ENCODE results near the gene ZBTB20. TPM values are rescaled to one million over a fixed set of nuclear protein-coding genes. Genes with fewer than 3 reads are reported as not detected.

ZBTB20 gene
- total RNA-seq, 1 experiment from 2014 or later = 1.6 TPM

- H3K36me3 ChIP-seq (ENCODE audit: insufficient read depth, low read length) = no peaks in the 10 kb centered on the region
- H3K27ac ChIP-seq (ENCODE audit: low read length) = no peak overlapping the region
- H3K4me1 ChIP-seq (ENCODE audit: low read length) = peaks cover 15% of the 10 kb centered on the region
- H2AFZ ChIP-seq (ENCODE audit: low read length) = 0 out of 2 replicates have a peak overlapping the region, but pooled peaks have one; percentile 7
- H3K9me2 ChIP-seq (replicated peaks; ENCODE audit: insufficient read depth, low read length) = no peaks in the 10 kb centered on the region
- peak overlapping the region; percentile 22 for H3K4me2 ChIP-seq (ENCODE audit: low read depth, low read length, poor library complexity, severe bottlenecking)
- no peak for DNase-seq
- no peaks in the 10 kb centered on the region for H3K79me2 ChIP-seq (ENCODE audit: low read length)
- H3K27me3 ChIP-seq (ENCODE audit: low read length) = no peaks in the 10 kb centered on the region
- H3K4me3 ChIP-seq (ENCODE audit: low read length) = no peak overlapping the region
- no peaks in the 10 kb centered on the region for H3K9me3 ChIP-seq (ENCODE audit: low read length)
- no peaks in the 10 kb centered on the region for H4K20me1 ChIP-seq (ENCODE audit: insufficient read depth, low read depth, low read length)
- no peak overlapping the region for H3K9ac ChIP-seq (ENCODE audit: low read length)
These were observed 813.7 kb downstream of the ZBTB20 start for GRCh38 chr3:114333180-114333922.

GRCh38 chr3:114332342-114333179, 814.5 kb downstream of the ZBTB20 start:
- peak overlapping the region; percentile 22 for H3K4me2 ChIP-seq (ENCODE audit: low read depth, low read length, poor library complexity, severe bottlenecking)
- no peak overlapping the region for H3K4me3 ChIP-seq (ENCODE audit: low read length)
- H3K36me3 ChIP-seq (ENCODE audit: insufficient read depth, low read length) = no peaks in the 10 kb centered on the region
- H3K9me2 ChIP-seq (replicated peaks; ENCODE audit: insufficient read depth, low read length) = no peaks in the 10 kb centered on the region
- H3K4me1 ChIP-seq (ENCODE audit: low read length) = peaks cover 15% of the 10 kb centered on the region
- no peaks in the 10 kb centered on the region for H4K20me1 ChIP-seq (ENCODE audit: insufficient read depth, low read depth, low read length)
- DNase-seq = no peak
- 0 out of 2 replicates have a peak overlapping the region, but pooled peaks have one; percentile 7 for H2AFZ ChIP-seq (ENCODE audit: low read length)
- H3K27me3 ChIP-seq (ENCODE audit: low read length) = no peaks in the 10 kb centered on the region
- no peak overlapping the region for H3K27ac ChIP-seq (ENCODE audit: low read length)
- no peak overlapping the region for H3K9ac ChIP-seq (ENCODE audit: low read length)
- no peaks in the 10 kb centered on the region for H3K79me2 ChIP-seq (ENCODE audit: low read length)
- H3K9me3 ChIP-seq (ENCODE audit: low read length) = no peaks in the 10 kb centered on the region

GRCh38 chr3:114331710-114332109, 815.4 kb downstream of the ZBTB20 start:
- H3K36me3 ChIP-seq (ENCODE audit: insufficient read depth, low read length) = no peaks in the 10 kb centered on the region
- no peaks in the 10 kb centered on the region for H4K20me1 ChIP-seq (ENCODE audit: insufficient read depth, low read depth, low read length)
- DNase-seq = no peak
- peaks cover 15% of the 10 kb centered on the region for H3K4me1 ChIP-seq (ENCODE audit: low read length)
- no peaks in the 10 kb centered on the region for H3K79me2 ChIP-seq (ENCODE audit: low read length)
- H3K4me2 ChIP-seq (ENCODE audit: low read depth, low read length, poor library complexity, severe bottlenecking) = no peak overlapping the region
- no peaks in the 10 kb centered on the region for H3K9me3 ChIP-seq (ENCODE audit: low read length)
- no peak overlapping the region for H3K9ac ChIP-seq (ENCODE audit: low read length)
- no peaks in the 10 kb centered on the region for H3K9me2 ChIP-seq (replicated peaks; ENCODE audit: insufficient read depth, low read length)
- no peak overlapping the region for H3K4me3 ChIP-seq (ENCODE audit: low read length)
- no peak overlapping the region for H3K27ac ChIP-seq (ENCODE audit: low read length)
- no peak overlapping the region for H2AFZ ChIP-seq (ENCODE audit: low read length)
- H3K27me3 ChIP-seq (ENCODE audit: low read length) = no peaks in the 10 kb centered on the region

- Histone ChIP-seq H2AFZ (ENCODE audit: low read length) (no peak overlapping the region), H3K9me2 (replicated peaks; ENCODE audit: insufficient read depth, low read length) (no peaks in the 10 kb centered on the region), H3K27me3 (ENCODE audit: low read length) (no peaks in the 10 kb centered on the region), H3K79me2 (ENCODE audit: low read length) (no peaks in the 10 kb centered on the region), H3K9ac (ENCODE audit: low read length) (no peak overlapping the region), H4K20me1 (ENCODE audit: insufficient read depth, low read depth, low read length) (no peaks in the 10 kb centered on the region), H3K4me2 (ENCODE audit: low read depth, low read length, poor library complexity, severe bottlenecking) (no peak overlapping the region), H3K36me3 (ENCODE audit: insufficient read depth, low read length) (no peaks in the 10 kb centered on the region), H3K4me1 (ENCODE audit: low read length) (peaks cover 15% of the 10 kb centered on the region), H3K4me3 (ENCODE audit: low read length) (no peak overlapping the region), H3K9me3 (ENCODE audit: low read length) (no peaks in the 10 kb centered on the region), H3K27ac (ENCODE audit: low read length) (no peak overlapping the region)
- no peak for DNase-seq
These were observed 816.1 kb downstream of the ZBTB20 start for GRCh38 chr3:114331007-114331406.

- Histone ChIP-seq H3K79me2 (ENCODE audit: low read length) (no peaks in the 10 kb centered on the region), H3K4me2 (ENCODE audit: low read depth, low read length, poor library complexity, severe bottlenecking) (no peak overlapping the region), H3K36me3 (ENCODE audit: insufficient read depth, low read length) (no peaks in the 10 kb centered on the region), H4K20me1 (ENCODE audit: insufficient read depth, low read depth, low read length) (no peaks in the 10 kb centered on the region), H3K9me2 (replicated peaks; ENCODE audit: insufficient read depth, low read length) (no peaks in the 10 kb centered on the region), H3K4me3 (ENCODE audit: low read length) (no peak overlapping the region), H3K27me3 (ENCODE audit: low read length) (no peaks in the 10 kb centered on the region), H3K9ac (ENCODE audit: low read length) (no peak overlapping the region), H2AFZ (ENCODE audit: low read length) (no peak overlapping the region), H3K27ac (ENCODE audit: low read length) (no peak overlapping the region), H3K9me3 (ENCODE audit: low read length) (no peaks in the 10 kb centered on the region), H3K4me1 (ENCODE audit: low read length) (peaks cover 20% of the 10 kb centered on the region)
- DNase-seq = no peak
These were observed 817.3 kb downstream of the ZBTB20 start for GRCh38 chr3:114329823-114330222.

GRCh38 chr3:114328345-114328744, 818.7 kb downstream of the ZBTB20 start:
- peaks cover 23% of the 10 kb centered on the region for H3K4me1 ChIP-seq (ENCODE audit: low read length)
- H3K27me3 ChIP-seq (ENCODE audit: low read length) = no peaks in the 10 kb centered on the region
- H3K36me3 ChIP-seq (ENCODE audit: insufficient read depth, low read length) = no peaks in the 10 kb centered on the region
- no peak overlapping the region for H3K4me2 ChIP-seq (ENCODE audit: low read depth, low read length, poor library complexity, severe bottlenecking)
- H3K79me2 ChIP-seq (ENCODE audit: low read length) = no peaks in the 10 kb centered on the region
- H3K9me2 ChIP-seq (replicated peaks; ENCODE audit: insufficient read depth, low read length) = no peaks in the 10 kb centered on the region
- H3K9ac ChIP-seq (ENCODE audit: low read length) = no peak overlapping the region
- no peaks in the 10 kb centered on the region for H3K9me3 ChIP-seq (ENCODE audit: low read length)
- no peaks in the 10 kb centered on the region for H4K20me1 ChIP-seq (ENCODE audit: insufficient read depth, low read depth, low read length)
- H3K27ac ChIP-seq (ENCODE audit: low read length) = no peak overlapping the region
- no peak for DNase-seq
- H2AFZ ChIP-seq (ENCODE audit: low read length) = no peak overlapping the region
- H3K4me3 ChIP-seq (ENCODE audit: low read length) = no peak overlapping the region

- Histone ChIP-seq H3K4me3 (ENCODE audit: low read length) (no peak overlapping the region), H4K20me1 (ENCODE audit: insufficient read depth, low read depth, low read length) (no peaks in the 10 kb centered on the region), H3K4me2 (ENCODE audit: low read depth, low read length, poor library complexity, severe bottlenecking) (no peak overlapping the region), H2AFZ (ENCODE audit: low read length) (no peak overlapping the region), H3K9me2 (replicated peaks; ENCODE audit: insufficient read depth, low read length) (no peaks in the 10 kb centered on the region), H3K9me3 (ENCODE audit: low read length) (no peaks in the 10 kb centered on the region), H3K9ac (ENCODE audit: low read length) (no peak overlapping the region), H3K27ac (ENCODE audit: low read length) (no peak overlapping the region), H3K27me3 (ENCODE audit: low read length) (no peaks in the 10 kb centered on the region), H3K4me1 (ENCODE audit: low read length) (peaks cover 16% of the 10 kb centered on the region), H3K79me2 (ENCODE audit: low read length) (no peaks in the 10 kb centered on the region), H3K36me3 (ENCODE audit: insufficient read depth, low read length) (no peaks in the 10 kb centered on the region)
- DNase-seq = no peak
These were observed 819.4 kb downstream of the ZBTB20 start for GRCh38 chr3:114327665-114328064.

- no peak overlapping the region for H3K9ac ChIP-seq (ENCODE audit: low read length)
- H3K27me3 ChIP-seq (ENCODE audit: low read length) = no peaks in the 10 kb centered on the region
- no peak overlapping the region for H3K4me2 ChIP-seq (ENCODE audit: low read depth, low read length, poor library complexity, severe bottlenecking)
- no peak overlapping the region for H3K4me3 ChIP-seq (ENCODE audit: low read length)
- H3K79me2 ChIP-seq (ENCODE audit: low read length) = no peaks in the 10 kb centered on the region
- DNase-seq = no peak
- no peak overlapping the region for H3K27ac ChIP-seq (ENCODE audit: low read length)
- H3K4me1 ChIP-seq (ENCODE audit: low read length) = peaks cover 12% of the 10 kb centered on the region
- H3K36me3 ChIP-seq (ENCODE audit: insufficient read depth, low read length) = no peaks in the 10 kb centered on the region
- H3K9me2 ChIP-seq (replicated peaks; ENCODE audit: insufficient read depth, low read length) = no peaks in the 10 kb centered on the region
- no peaks in the 10 kb centered on the region for H3K9me3 ChIP-seq (ENCODE audit: low read length)
- no peaks in the 10 kb centered on the region for H4K20me1 ChIP-seq (ENCODE audit: insufficient read depth, low read depth, low read length)
- no peak overlapping the region for H2AFZ ChIP-seq (ENCODE audit: low read length)
These were observed 823.4 kb downstream of the ZBTB20 start for GRCh38 chr3:114323546-114324254.

Data from Karpas-422 (cell line).